GM23338 (cell line): ENCODE data around the gene RASGRF2. TPM values are rescaled to one million over a fixed set of nuclear protein-coding genes. Genes with fewer than 3 reads are reported as not detected.

Experiments
- ATAC-seq: fragments of 200-7000 bp; cut with Tn5 transposase; 3 replicates; pipeline ENCODE4 v1.9.1; 2020
- DNase-seq: peaks from one replicate; pipeline ENCODE4 v3.0.0-alpha.2; 2015; ENCODE audit warnings: low spot score
- H2AFZ ChIP-seq: fragments of 200-600 bp; sonication (generic); 2 replicates; pipeline ENCODE4 v1.8.0; 2016; ENCODE audit warnings: antibody characterized with exemption, mild to moderate bottlenecking, moderate library complexity
- H3F3A ChIP-seq: fragments of 200-600 bp; sonication (generic); replicated peaks from 2 replicates; pipeline ENCODE4 v1.8.0; 2017; ENCODE audit warnings: antibody characterized with exemption, mixed run types, low read depth
- H3K27ac ChIP-seq: fragments of 200-600 bp; sonication (generic); 2 replicates; pipeline ENCODE4 v1.6.1; 2016; ENCODE audit warnings: low read depth
- H3K27me3 ChIP-seq: fragments of 200-600 bp; sonication (generic); 2 replicates; pipeline ENCODE4 v1.8.0; 2016; ENCODE audit warnings: mild to moderate bottlenecking, mixed run types, moderate library complexity; ENCODE audit not compliant: insufficient read depth
- H3K36me3 ChIP-seq: fragments of 200-600 bp; sonication (generic); 2 replicates; pipeline ENCODE4 v1.8.0; 2016; ENCODE audit warnings: mild to moderate bottlenecking; ENCODE audit not compliant: insufficient read depth
- H3K4me1 ChIP-seq: fragments of 200-600 bp; sonication (generic); 2 replicates; pipeline ENCODE4 v1.8.0; 2016; ENCODE audit warnings: mild to moderate bottlenecking, moderate library complexity; ENCODE audit not compliant: insufficient read depth
- H3K4me2 ChIP-seq: fragments of 200-600 bp; sonication (generic); 2 replicates; pipeline ENCODE4 v1.7.1; 2017; ENCODE audit warnings: mixed run types
- H3K4me3 ChIP-seq: fragments of 200-600 bp; sonication (generic); 2 replicates; pipeline ENCODE4 v1.6.1; 2016; ENCODE audit warnings: mixed run types
- H3K79me2 ChIP-seq: fragments of 200-600 bp; sonication (generic); replicated peaks from 2 replicates; pipeline ENCODE4 v1.8.0; 2017; ENCODE audit warnings: mild to moderate bottlenecking; ENCODE audit not compliant: insufficient read depth
- H3K9me2 ChIP-seq: fragments of 200-600 bp; sonication (generic); 2 replicates; pipeline ENCODE4 v1.8.0; 2017; ENCODE audit not compliant: insufficient read depth
- H4K20me1 ChIP-seq: fragments of 200-600 bp; sonication (generic); replicated peaks from 2 replicates; pipeline ENCODE4 v1.8.0; 2017; ENCODE audit warnings: mild to moderate bottlenecking; ENCODE audit not compliant: insufficient read depth
- H3K27ac Mint-ChIP-seq: 2 replicates; pipeline ENCODE4 v1.8.0; 2020; ENCODE audit warnings: inconsistent platforms, mild to moderate bottlenecking, moderate library complexity, mixed read lengths
- H3K27me3 Mint-ChIP-seq: 3 replicates; pipeline ENCODE4 v1.8.0; 2022; ENCODE audit warnings: low read depth, mild to moderate bottlenecking, moderate library complexity, mixed read lengths, inconsistent platforms; ENCODE audit not compliant: insufficient read depth, poor library complexity
- H3K36me3 Mint-ChIP-seq: 3 replicates; pipeline ENCODE4 v1.8.0; 2021; ENCODE audit warnings: low read depth, mild to moderate bottlenecking, inconsistent platforms, moderate library complexity, mixed read lengths
- H3K4me1 Mint-ChIP-seq: 3 replicates; pipeline ENCODE4 v1.8.0; 2020; ENCODE audit warnings: mild to moderate bottlenecking, inconsistent platforms, mixed read lengths
- H3K4me3 Mint-ChIP-seq: 3 replicates; pipeline ENCODE4 v1.8.0; 2021; ENCODE audit warnings: moderate library complexity, mild to moderate bottlenecking, inconsistent platforms, mixed read lengths
- H3K9me3 Mint-ChIP-seq: 3 replicates; pipeline ENCODE4 v1.8.0; 2020; ENCODE audit warnings: moderate library complexity, mild to moderate bottlenecking, inconsistent platforms, mixed read lengths
- EZH2phosphoT487 ChIP-seq: fragments of 200-600 bp; sonication (generic); IDR thresholded peaks from one replicate; pipeline ENCODE4 v1.8.1; 2018; ENCODE audit warnings: antibody characterized with exemption; ENCODE audit not compliant: unreplicated experiment
- JUNB ChIP-seq: IDR thresholded peaks from one replicate; pipeline ENCODE4 v1.6.1; 2016; ENCODE audit warnings: antibody characterized with exemption; ENCODE audit not compliant: unreplicated experiment
- NANOG ChIP-seq: IDR thresholded peaks from 2 replicates; pipeline ENCODE4 v1.6.1; 2016; ENCODE audit warnings: antibody characterized with exemption, borderline replicate concordance
- POLR2AphosphoS5 ChIP-seq: IDR thresholded peaks from 2 replicates; pipeline ENCODE4 v1.6.1; 2016; ENCODE audit warnings: antibody characterized with exemption, low read depth
- STAT1 ChIP-seq: IDR thresholded peaks from one replicate; pipeline ENCODE4 v1.6.1; 2016; ENCODE audit warnings: antibody characterized with exemption; ENCODE audit not compliant: unreplicated experiment
- ZNF114 ChIP-seq: fragments of 250-450 bp; sonication (Bioruptor Pico); IDR thresholded peaks from 2 replicates; pipeline ENCODE4 v1.5.0; 2020; ENCODE audit warnings: mild to moderate bottlenecking, moderate library complexity
- ZNF331 ChIP-seq: fragments of 250-450 bp; sonication (Bioruptor Pico); IDR thresholded peaks from 2 replicates; pipeline ENCODE4 v1.5.0; 2020; ENCODE audit warnings: low read depth, mild to moderate bottlenecking, moderate library complexity
- polyA plus RNA-seq: library from polyadenylated mRNA; unstranded; fragments of >200 nt; fragmentation: Nextera tagmentation; extraction: Ambion mirVana; gene quantifications from 2 replicates; pipeline ENCODE4 v1.2.1, GENCODE V29; 2016
- total RNA-seq: library from RNA; depleted of rRNA; stranded (reverse); fragments of >200 nt; shearing (Covaris generic); gene quantifications from 2 replicates; pipeline ENCODE4 v1.2.3, GENCODE V29; 2014
- TF ChIP-seq, protein P1 (sequence below): IDR thresholded peaks from one replicate; pipeline ENCODE4 v1.6.1; 2018; ENCODE audit warnings: antibody characterized with exemption; ENCODE audit not compliant: unreplicated experiment
- TF ChIP-seq, protein P2 (sequence below): IDR thresholded peaks from 2 replicates; pipeline ENCODE4 v1.6.1; 2016; ENCODE audit warnings: antibody characterized with exemption

RASGRF2 gene
- total and polyA plus RNA-seq, 2 experiments from 2014 or later = 5.0 to 19.2 TPM

DNA sequence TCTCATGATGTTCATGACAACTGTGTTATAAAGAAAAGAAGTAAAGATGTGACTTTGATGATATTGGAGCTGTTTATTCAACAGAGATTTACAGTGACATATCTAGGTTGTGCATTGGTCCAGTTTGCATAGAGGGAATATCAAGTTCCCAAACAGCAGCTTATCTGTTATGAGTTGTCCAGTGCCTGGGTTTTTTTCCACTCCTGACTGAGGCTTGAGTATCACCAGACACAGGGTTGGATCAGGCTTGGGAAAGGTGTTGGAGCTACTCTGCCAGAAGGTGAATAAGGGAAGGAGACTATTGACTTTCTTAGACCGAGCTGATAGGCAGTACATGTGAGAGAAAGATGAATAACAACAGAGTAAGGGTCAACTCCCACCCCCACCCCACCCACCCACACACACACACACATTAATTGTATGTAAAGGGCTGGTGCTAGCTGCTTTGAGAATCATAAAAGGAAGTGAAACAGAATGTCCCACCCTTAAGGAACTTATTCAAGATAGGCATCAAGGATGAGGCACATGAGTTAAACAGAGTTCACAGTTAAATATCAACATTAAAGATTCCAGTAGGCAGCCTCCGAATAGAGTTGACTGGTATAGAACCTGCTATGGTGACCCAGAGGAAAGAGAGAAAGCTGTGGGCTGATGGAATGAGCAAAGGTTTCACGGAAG is 33.0 kb upstream of the RASGRF2 start:
- no peak overlapping the region for H3K27ac ChIP-seq
- DNase-seq (no peak), ATAC-seq (no peak)
- no peak for TF ChIP-seq ZNF331 (CRISPR knock-in tag)
- TF ChIP-seq, protein P1, sequence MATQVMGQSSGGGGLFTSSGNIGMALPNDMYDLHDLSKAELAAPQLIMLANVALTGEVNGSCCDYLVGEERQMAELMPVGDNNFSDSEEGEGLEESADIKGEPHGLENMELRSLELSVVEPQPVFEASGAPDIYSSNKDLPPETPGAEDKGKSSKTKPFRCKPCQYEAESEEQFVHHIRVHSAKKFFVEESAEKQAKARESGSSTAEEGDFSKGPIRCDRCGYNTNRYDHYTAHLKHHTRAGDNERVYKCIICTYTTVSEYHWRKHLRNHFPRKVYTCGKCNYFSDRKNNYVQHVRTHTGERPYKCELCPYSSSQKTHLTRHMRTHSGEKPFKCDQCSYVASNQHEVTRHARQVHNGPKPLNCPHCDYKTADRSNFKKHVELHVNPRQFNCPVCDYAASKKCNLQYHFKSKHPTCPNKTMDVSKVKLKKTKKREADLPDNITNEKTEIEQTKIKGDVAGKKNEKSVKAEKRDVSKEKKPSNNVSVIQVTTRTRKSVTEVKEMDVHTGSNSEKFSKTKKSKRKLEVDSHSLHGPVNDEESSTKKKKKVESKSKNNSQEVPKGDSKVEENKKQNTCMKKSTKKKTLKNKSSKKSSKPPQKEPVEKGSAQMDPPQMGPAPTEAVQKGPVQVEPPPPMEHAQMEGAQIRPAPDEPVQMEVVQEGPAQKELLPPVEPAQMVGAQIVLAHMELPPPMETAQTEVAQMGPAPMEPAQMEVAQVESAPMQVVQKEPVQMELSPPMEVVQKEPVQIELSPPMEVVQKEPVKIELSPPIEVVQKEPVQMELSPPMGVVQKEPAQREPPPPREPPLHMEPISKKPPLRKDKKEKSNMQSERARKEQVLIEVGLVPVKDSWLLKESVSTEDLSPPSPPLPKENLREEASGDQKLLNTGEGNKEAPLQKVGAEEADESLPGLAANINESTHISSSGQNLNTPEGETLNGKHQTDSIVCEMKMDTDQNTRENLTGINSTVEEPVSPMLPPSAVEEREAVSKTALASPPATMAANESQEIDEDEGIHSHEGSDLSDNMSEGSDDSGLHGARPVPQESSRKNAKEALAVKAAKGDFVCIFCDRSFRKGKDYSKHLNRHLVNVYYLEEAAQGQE = no peak
- no peak for TF ChIP-seq STAT1
- TF ChIP-seq POLR2AphosphoS5 = no peak
- TF ChIP-seq ZNF114 (CRISPR knock-in tag) = no peak
- TF ChIP-seq EZH2phosphoT487 = no peak
- no peaks in the 10 kb centered on the region for H3F3A ChIP-seq
- no peak overlapping the region for H2AFZ ChIP-seq
- H3K4me1 ChIP-seq = 0 out of 2 replicates have a peak, but pooled peaks cover 6% of the 10 kb centered on the region
- H3K27me3 ChIP-seq = no peaks in the 10 kb centered on the region
- H3K27me3 Mint-ChIP-seq = peaks cover 1% of the 10 kb centered on the region
- H3K27ac Mint-ChIP-seq = no peak overlapping the region
- H3K9me2 ChIP-seq = no peaks in the 10 kb centered on the region
- H3K4me2 ChIP-seq = no peak overlapping the region
- no peaks in the 10 kb centered on the region for H4K20me1 ChIP-seq
- no peaks in the 10 kb centered on the region for H3K36me3 ChIP-seq
- no peaks in the 10 kb centered on the region for H3K79me2 ChIP-seq
- H3K4me3 ChIP-seq = no peak overlapping the region
- no peak overlapping the region for H3K4me3 Mint-ChIP-seq
- 0 out of 3 replicates have a peak, but pooled peaks cover 3% of the 10 kb centered on the region for H3K4me1 Mint-ChIP-seq
- no peaks in the 10 kb centered on the region for H3K36me3 Mint-ChIP-seq
- H3K9me3 Mint-ChIP-seq = no peaks in the 10 kb centered on the region

DNA sequence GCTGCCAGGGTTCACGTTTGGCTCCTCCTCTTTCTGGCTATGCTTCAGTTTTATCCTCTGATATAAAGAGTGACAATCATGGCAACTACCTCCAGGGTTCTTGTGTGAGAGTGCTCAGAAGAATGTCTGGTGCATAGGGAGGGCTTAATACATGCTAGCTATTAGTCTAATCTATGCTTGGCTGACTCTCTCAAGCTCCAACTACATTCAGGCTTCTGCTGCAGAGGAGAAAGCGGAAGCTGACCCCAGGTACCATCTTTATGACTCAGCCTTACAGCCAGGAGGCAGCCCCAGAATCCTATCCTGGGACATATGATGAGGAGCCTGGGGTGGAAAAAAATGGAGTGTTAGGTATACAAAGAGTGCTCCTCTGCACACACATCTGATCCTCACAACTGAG is 32.1 kb upstream of the RASGRF2 start:
- peak overlapping the region; percentile 57; the same call in 1 of the 2 replicates for H2AFZ ChIP-seq
- ATAC-seq (no peak), DNase-seq (no peak)
- H3K4me3 Mint-ChIP-seq = no peak overlapping the region
- H3K27me3 ChIP-seq = no peaks in the 10 kb centered on the region
- no peak overlapping the region for H3K4me2 ChIP-seq
- H3K4me3 ChIP-seq = no peak overlapping the region
- TF ChIP-seq NANOG = no peak
- TF ChIP-seq, protein P2, sequence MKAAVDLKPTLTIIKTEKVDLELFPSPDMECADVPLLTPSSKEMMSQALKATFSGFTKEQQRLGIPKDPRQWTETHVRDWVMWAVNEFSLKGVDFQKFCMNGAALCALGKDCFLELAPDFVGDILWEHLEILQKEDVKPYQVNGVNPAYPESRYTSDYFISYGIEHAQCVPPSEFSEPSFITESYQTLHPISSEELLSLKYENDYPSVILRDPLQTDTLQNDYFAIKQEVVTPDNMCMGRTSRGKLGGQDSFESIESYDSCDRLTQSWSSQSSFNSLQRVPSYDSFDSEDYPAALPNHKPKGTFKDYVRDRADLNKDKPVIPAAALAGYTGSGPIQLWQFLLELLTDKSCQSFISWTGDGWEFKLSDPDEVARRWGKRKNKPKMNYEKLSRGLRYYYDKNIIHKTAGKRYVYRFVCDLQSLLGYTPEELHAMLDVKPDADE = no peak
- no peak for TF ChIP-seq STAT1
- TF ChIP-seq JUNB = no peak
- no peak for TF ChIP-seq POLR2AphosphoS5
- TF ChIP-seq, protein P1 = no peak
- H3K4me1 Mint-ChIP-seq = 0 out of 3 replicates have a peak, but pooled peaks cover 3% of the 10 kb centered on the region
- H3K36me3 ChIP-seq = no peaks in the 10 kb centered on the region
- 0 out of 2 replicates have a peak, but pooled peaks cover 6% of the 10 kb centered on the region for H3K4me1 ChIP-seq
- no peaks in the 10 kb centered on the region for H3K9me2 ChIP-seq
- no peak overlapping the region for H3K27ac ChIP-seq
- no peaks in the 10 kb centered on the region for H3K9me3 Mint-ChIP-seq
- no peaks in the 10 kb centered on the region for H3K79me2 ChIP-seq
- no peak overlapping the region for H3K27ac Mint-ChIP-seq
- no peaks in the 10 kb centered on the region for H3K36me3 Mint-ChIP-seq
- H3K27me3 Mint-ChIP-seq = peaks cover 1% of the 10 kb centered on the region
- no peaks in the 10 kb centered on the region for H4K20me1 ChIP-seq
- H3F3A ChIP-seq = no peaks in the 10 kb centered on the region
